Transverse colon (tissue), 3 donors: ENCODE data around the gene LRRC46.

Experiments used
- CTCF ChIP-seq, 5 experiments: fragments of 200-600 bp in 3 of 5; fragments of 450-650 bp in 2 of 5; sonication (generic) in 3 of 5; IDR thresholded peaks; 1 replicate in 2 of 5; 2 replicates in 3 of 5; pipeline ENCODE4 v1.5.1; 2016 to 2017; ENCODE audit warnings: antibody characterized with exemption in 5 of 5, inconsistent platforms in 3 of 5, mild to moderate bottlenecking in 2 of 5, moderate library complexity in 1 of 5
- POLR2A ChIP-seq: fragments of 450-650 bp; IDR thresholded peaks from one replicate; pipeline ENCODE4 v1.6.1; 2016; ENCODE audit warnings: antibody characterized with exemption, mild to moderate bottlenecking, moderate library complexity

GRCh38 chr17:47806026-47806912 is 25.2 kb upstream of the LRRC46 start:
- TF ChIP-seq CTCF (IDR thresholded peaks at IDR 0.05) (no peak), POLR2A (no peak)
